ENCODE results near the gene RBMS1. TPM values are rescaled to one million over a fixed set of nuclear protein-coding genes. Genes with fewer than 3 reads are reported as not detected.

Gene RBMS1
- total RNA-seq, 4 donors from 2014 or later = 13.5 to 31.6 (median 23.0) TPM

DNA sequence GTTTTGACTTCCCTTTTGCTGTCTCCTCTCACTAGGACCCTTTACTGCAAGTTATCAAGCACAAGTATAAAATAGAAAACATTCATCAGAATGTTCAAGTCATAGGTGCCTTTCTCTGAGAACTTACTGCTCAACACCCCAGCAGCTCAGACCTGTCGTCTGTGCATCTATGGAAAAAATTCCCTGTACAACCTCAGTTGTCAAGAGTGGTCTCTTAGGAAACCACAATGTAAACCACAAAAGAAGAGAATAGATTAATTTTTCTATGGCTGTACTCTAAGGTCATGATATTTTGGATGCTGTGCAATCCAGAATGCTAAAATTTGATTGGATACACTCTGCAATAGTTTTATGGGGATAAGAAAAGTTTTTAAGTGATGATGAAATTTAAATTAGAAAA is 84.1 kb downstream of the RBMS1 start:
- no peak for DNase-seq
- intact Hi-C loops (cut with DNase I; ENCODE audit: low total_unique reads) = no loop called here
- TF ChIP-seq, protein P1, sequence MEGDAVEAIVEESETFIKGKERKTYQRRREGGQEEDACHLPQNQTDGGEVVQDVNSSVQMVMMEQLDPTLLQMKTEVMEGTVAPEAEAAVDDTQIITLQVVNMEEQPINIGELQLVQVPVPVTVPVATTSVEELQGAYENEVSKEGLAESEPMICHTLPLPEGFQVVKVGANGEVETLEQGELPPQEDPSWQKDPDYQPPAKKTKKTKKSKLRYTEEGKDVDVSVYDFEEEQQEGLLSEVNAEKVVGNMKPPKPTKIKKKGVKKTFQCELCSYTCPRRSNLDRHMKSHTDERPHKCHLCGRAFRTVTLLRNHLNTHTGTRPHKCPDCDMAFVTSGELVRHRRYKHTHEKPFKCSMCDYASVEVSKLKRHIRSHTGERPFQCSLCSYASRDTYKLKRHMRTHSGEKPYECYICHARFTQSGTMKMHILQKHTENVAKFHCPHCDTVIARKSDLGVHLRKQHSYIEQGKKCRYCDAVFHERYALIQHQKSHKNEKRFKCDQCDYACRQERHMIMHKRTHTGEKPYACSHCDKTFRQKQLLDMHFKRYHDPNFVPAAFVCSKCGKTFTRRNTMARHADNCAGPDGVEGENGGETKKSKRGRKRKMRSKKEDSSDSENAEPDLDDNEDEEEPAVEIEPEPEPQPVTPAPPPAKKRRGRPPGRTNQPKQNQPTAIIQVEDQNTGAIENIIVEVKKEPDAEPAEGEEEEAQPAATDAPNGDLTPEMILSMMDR (IDR thresholded peaks at IDR 0.05) = no peak
- TF ChIP-seq POLR2A (IDR thresholded peaks at IDR 0.05) (no peak), EP300 (IDR thresholded peaks at IDR 0.05; ENCODE audit: low read depth) (no peak), POLR2AphosphoS5 (IDR thresholded peaks at IDR 0.05) (no peak)
- no peaks in the 10 kb centered on the region for H3K36me3 ChIP-seq
- peaks cover 62% of the 10 kb centered on the region for H3K27me3 ChIP-seq
- in situ Hi-C loops (cut with MboI; ENCODE audit: low pct_ligation_motif_present in 1 of 4, low pct_unique_long_range_greater_than_20kb in 1 of 4, low sequenced_read_pairs in 3 of 4) = no loop called here
- H3K4me1 ChIP-seq = peaks cover 4 to 57% (median 19%) of the 10 kb centered on the region in 4 donors
- H3K9me3 ChIP-seq = no peaks in the 10 kb centered on the region
- WGBS, 2 donors (ENCODE audit: low coverage in 1 of 2) = 44 to 75% methylated on average over 1 of the region's 1 CpG
- no peak overlapping the region for H3K4me3 ChIP-seq
- peak overlapping the region; percentile 90 to 96 (median 93) for H3K27ac ChIP-seq

DNA sequence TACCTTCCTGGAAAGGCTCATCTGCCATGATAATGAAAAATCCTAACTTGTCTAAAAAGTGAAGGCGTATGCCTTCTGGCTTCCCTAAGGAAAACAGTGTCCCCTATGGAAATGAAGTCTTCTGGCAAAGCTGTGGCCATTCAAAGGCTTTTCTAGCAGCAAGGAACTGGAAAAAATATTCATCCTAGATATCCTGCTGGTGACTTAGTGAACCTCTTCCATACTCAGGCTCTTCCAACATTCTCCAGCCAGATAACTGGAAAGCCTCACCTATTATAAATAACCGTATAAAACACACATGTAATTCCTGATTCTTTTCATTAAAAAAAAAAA is 84.7 kb downstream of the RBMS1 start:
- Histone ChIP-seq H3K9me3 (no peaks in the 10 kb centered on the region), H3K4me3 (no peak overlapping the region), H3K4me1 (peaks cover 8 to 63% (median 19%) of the 10 kb centered on the region in 4 donors), H3K27me3 (peaks cover 57% of the 10 kb centered on the region), H3K27ac (peak overlapping the region; percentile 90 to 96 (median 93)), H3K36me3 (no peaks in the 10 kb centered on the region)
- TF ChIP-seq POLR2A (IDR thresholded peaks at IDR 0.05) = no peak
- TF ChIP-seq, protein P1 (IDR thresholded peaks at IDR 0.05) = peak in 1 of 5 experiments; percentile 9
- no peak for TF ChIP-seq EP300 (IDR thresholded peaks at IDR 0.05; ENCODE audit: low read depth)
- TF ChIP-seq POLR2AphosphoS5 (IDR thresholded peaks at IDR 0.05) = no peak
- in situ Hi-C loops (cut with MboI; ENCODE audit: low pct_ligation_motif_present in 1 of 4, low pct_unique_long_range_greater_than_20kb in 1 of 4, low sequenced_read_pairs in 3 of 4) = no loop called here
- no peak for DNase-seq
- intact Hi-C loops (cut with DNase I; ENCODE audit: low total_unique reads) = no loop called here
- 83 to 84% methylated on average over 2 of the region's 2 CpGs for WGBS, 2 donors (ENCODE audit: low coverage in 1 of 2)

DNA sequence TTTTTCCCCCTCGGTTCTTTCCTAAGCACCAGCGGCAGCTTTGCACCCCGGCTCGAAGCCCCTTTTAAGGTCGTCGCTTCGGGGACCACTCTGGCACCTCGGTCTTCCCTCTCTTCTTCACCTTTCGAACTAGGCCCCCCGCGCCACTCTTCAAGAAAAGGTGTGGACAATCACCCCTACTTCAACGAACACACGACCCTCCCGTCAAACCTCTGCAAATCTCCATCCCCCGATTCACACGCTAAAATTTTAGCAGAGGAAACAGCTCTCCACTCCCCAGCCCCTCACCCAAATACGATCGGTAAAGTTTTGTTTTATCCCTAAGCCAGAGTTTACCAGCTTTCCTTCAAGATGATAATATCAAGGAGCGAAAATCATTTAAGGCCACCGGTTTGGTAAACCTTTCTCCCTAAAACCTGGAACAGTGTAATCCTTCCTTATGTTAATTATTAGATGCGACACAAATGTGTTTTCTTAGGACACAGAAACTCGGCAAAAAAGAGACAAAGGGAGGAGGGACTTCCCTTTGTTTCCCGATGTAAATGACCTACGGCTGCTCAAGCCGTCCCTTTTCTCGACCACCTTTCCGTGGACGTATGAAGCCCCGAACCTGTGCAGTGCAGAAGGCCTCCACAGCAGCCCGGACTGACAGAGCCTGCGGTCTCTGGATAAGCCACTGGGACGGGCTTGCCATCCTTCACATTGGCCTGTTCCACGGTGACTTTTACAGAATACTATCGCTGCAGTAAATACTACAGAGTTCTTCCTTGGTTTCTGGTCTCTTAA is 85.2 kb downstream of the RBMS1 start:
- Histone ChIP-seq H3K36me3 (no peaks in the 10 kb centered on the region), H3K4me1 (peaks cover 8 to 69% (median 19%) of the 10 kb centered on the region in 4 donors), H3K9me3 (no peaks in the 10 kb centered on the region), H3K4me3 (peak overlapping the region in 3 of 4 donors; percentile 49 to 74 (median 74)), H3K27me3 (peaks cover 57% of the 10 kb centered on the region), H3K27ac (peak overlapping the region; percentile 90 to 96 (median 93))
- intact Hi-C loops (cut with DNase I; ENCODE audit: low total_unique reads) (no loop called here), in situ Hi-C loops (cut with MboI; ENCODE audit: low pct_ligation_motif_present in 1 of 4, low pct_unique_long_range_greater_than_20kb in 1 of 4, low sequenced_read_pairs in 3 of 4) (no loop called here)
- no peak for TF ChIP-seq EP300 (IDR thresholded peaks at IDR 0.05; ENCODE audit: low read depth)
- TF ChIP-seq POLR2AphosphoS5 (IDR thresholded peaks at IDR 0.05) = no peak
- TF ChIP-seq, protein P1 (IDR thresholded peaks at IDR 0.05) = no peak
- TF ChIP-seq POLR2A (IDR thresholded peaks at IDR 0.05) = no peak
- DNase-seq = no peak
- 64 to 79% methylated on average over 15 to 34 of the region's 34 CpGs for WGBS, 2 donors (ENCODE audit: low coverage in 1 of 2)

DNA sequence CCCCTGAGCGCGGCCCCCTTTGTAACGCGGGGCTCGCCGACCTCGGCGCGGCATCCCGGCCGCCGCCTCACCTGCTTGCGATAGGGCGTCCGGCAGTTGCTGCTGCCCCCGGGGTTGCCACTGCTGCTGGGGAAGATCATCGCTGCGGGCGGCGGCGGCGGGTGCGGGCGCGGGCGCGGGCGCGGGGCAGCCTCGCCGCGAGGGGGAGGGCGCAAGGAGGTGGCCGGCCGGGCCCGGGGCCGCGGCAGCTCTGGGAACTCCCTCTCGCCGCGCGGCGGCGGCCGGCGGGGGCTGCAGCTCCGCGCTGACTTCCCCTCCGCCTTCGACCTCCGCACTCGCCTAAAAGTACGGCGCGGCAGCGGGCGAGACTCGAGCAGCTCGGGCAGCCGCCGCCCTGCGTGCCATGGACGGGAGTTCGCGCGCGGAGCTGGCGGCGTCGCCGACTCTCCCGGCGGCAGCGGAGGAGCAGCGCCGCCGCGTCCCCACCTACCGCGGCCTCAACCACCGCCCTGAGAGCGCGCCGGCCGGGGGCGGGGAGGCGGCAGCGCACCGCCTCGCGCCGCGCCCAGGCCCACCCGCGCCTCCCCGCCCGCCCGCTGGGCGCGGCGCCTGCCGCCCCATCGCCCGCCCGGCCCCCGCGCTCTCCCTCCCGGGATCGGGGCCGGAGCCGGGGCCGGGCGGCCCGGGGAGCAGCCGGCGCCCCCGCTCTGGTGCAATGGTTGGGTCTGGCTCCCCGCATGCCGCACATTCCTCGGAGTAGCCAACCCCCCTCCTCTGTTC is 86.0 kb downstream of the RBMS1 start:
- peak overlapping the region; percentile 90 to 96 (median 93) for H3K27ac ChIP-seq
- 0% methylated on average over 17 of the region's 120 CpGs; no CpG with 5 or more reads in 1 of the 2 donors for WGBS, 2 donors (ENCODE audit: low coverage in 1 of 2)
- DNase-seq = peak; percentile 46
- in situ Hi-C loops (cut with MboI; ENCODE audit: low pct_ligation_motif_present in 1 of 4, low pct_unique_long_range_greater_than_20kb in 1 of 4, low sequenced_read_pairs in 3 of 4) = no loop called here
- H3K4me3 ChIP-seq = peak overlapping the region; percentile 49 to 91 (median 74)
- H3K36me3 ChIP-seq = no peaks in the 10 kb centered on the region
- H3K9me3 ChIP-seq = no peaks in the 10 kb centered on the region
- TF ChIP-seq POLR2AphosphoS5 (IDR thresholded peaks at IDR 0.05) (peak in 2 of 3 donors; percentile 42 to 45), POLR2A (IDR thresholded peaks at IDR 0.05) (peak; percentile 36), EP300 (IDR thresholded peaks at IDR 0.05; ENCODE audit: low read depth) (no peak)
- TF ChIP-seq, protein P1 (IDR thresholded peaks at IDR 0.05) = peak in 1 of 5 experiments; percentile 12
- intact Hi-C loops (cut with DNase I; ENCODE audit: low total_unique reads) = no loop called here
- H3K4me1 ChIP-seq = peaks cover 8 to 75% (median 19%) of the 10 kb centered on the region in 4 donors
- H3K27me3 ChIP-seq = peaks cover 49% of the 10 kb centered on the region
